Measurements from ENCODE around the gene C1orf50. TPM values are rescaled to one million over a fixed set of nuclear protein-coding genes. Genes with fewer than 3 reads are reported as not detected.
"Not testable (repeated sequence)": the region's sequence is repeated elsewhere in the genome, so short reads cannot be mapped to it uniquely, and the experiment has no call there.

The C1orf50 gene
- 1 to 10 TPM; 2.5 to 4.1 (median 3.1) TPM for polyA plus RNA-seq

DNA sequence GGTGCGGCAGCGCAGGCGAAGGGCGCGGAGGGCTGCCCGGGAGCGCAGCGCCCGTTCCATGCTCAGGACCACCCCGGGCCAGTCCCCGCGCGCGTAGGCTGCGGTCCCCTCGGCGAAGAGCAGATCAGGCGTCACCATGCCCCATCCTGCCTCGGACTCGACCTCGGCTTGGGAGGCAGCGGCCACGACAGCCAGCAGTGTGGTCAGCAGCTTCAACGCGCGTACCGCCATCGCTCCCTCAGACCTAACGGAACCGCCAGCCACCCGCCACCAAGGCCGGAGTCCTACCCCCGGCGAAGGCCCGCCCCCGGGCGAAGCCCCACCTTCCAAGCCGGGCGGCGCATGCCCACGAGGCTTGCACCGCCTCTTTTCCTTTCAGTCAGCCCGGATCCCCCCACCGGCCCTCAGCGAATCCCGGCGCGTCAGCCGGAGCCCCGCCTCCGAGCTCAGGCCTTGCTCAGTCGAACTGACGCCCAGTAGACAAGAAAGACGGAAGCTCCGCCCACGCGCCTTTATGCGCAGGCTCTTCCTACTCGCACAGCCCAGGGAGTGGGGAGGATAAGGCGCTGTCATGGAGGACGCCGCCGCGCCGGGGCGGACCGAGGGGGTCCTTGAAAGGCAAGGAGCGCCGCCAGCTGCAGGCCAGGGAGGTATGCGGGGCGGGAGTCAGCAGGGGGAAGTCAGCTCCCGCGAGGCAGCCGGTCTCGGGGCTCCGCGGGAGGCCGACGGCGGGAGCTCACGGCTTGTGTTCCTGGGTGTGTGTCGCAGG, at the start of gene C1orf50, which contains the start of gene P3H1:
C1orf50 (plus strand) TSS at position 509 of the 769 bp plus-strand sequence; CDS start at position 572, 63 bp downstream.
P3H1 (minus strand) TSS at position 288 of the 769 bp plus-strand sequence; CDS start at position 231, 57 bp downstream.
- 0 to 1% (median 0%) methylated on average over 65 to 82 of the region's 82 CpGs for WGBS, 3 donors
- peak within 1 kb of the TSS; percentile 52 for H3K27ac ChIP-seq (ENCODE audit: low read depth, low read length)

DNA sequence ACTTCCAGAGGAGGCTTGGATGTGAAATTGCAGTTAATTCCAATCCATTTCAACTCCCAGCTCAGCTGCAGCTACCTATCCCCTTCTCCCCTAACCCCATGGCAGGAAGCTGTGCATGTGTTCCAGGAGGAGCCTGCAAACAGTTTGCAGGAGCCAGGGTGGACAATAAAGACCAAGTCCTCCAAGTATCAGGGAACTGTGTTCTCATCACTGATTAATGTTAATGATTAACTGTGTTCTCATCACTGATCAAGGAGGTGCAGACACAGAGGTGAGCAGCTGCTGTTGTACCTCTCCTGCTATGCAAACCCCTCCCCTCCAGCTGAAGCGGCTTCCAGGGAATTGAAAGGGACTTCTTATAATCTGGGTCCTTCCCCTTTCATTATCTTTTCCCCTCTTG, 46.2 kb upstream of the C1orf50 start:
- H3K27ac ChIP-seq (ENCODE audit: low read depth, low read length), result no peak overlapping the region
- WGBS, 3 donors, result 88 to 98% (median 94%) methylated on average over 1 of the region's 1 CpG

DNA sequence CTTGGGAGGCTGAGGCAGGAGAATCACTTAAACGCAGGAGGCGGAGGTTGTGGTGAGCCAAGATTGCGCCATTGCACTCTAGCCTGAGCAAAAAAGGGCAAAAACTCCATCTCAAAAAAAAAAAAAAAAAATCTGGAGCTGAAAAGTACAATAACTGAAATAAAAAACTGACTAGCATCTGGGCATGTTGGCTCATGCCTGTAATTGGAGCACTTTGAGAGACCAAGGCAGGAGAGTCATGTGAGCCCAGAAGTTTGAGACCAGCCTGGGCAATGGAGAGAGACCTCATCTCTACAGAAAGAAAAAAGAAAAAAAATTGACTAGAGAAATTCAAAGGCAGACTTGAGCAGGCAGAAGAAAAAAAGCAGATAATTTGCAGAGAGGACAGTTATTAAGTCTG, 45.1 kb upstream of the C1orf50 start:
- 81 to 98% (median 96%) methylated on average over 3 of the region's 3 CpGs for WGBS, 3 donors
- no peak overlapping the region for H3K27ac ChIP-seq (ENCODE audit: low read depth, low read length)

DNA sequence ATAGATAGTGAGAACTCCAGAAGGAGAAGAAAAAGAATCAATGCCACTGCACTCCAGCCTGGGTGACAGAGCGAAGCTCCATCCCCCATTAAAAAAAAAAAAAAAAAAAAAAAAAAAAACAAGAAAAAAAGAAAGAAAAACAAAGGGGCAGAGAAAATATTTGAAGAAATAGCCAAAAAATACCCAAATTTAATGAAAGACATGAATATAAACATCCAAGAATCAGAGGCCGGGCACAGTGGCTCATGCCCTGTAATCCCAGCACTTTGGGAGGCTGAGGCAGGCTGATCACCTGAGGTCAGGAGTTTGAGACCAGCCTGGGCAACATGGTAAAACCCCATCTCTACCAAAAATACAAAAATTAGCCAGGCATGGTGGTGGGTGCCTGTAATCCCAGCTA, 44.6 kb upstream of the C1orf50 start:
- 90 to 100% (median 94%) methylated on average over 2 of the region's 2 CpGs for WGBS, 3 donors

DNA sequence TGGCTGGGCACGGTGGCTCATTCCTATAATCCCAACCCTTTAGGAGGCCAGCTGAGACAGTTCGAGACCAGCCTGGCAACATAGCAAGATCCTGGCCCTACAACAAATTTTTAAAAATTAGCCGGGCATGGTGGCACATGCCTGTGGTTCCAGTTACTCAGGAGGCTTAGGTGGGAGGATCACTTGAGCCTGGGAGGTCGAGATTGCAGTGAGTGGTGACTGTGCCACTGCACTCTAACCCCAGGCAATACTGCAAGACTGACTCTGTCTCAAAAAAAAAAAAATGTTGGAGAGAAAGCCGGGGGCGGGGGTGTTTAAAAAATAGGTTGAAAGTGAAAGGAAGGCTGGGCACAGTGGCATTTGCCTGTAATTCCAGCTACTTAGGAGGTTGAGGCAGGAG, 43.5 kb upstream of the C1orf50 start:
- H3K27ac ChIP-seq (ENCODE audit: low read depth, low read length), result no peak overlapping the region
- WGBS, 3 donors, result 84 to 89% (median 88%) methylated on average over 6 of the region's 6 CpGs

More for the DNA sequence above, 44.6 kb upstream of the C1orf50 start:
- H3K27ac ChIP-seq (ENCODE audit: low read depth, low read length), result not testable (repeated sequence)

DNA sequence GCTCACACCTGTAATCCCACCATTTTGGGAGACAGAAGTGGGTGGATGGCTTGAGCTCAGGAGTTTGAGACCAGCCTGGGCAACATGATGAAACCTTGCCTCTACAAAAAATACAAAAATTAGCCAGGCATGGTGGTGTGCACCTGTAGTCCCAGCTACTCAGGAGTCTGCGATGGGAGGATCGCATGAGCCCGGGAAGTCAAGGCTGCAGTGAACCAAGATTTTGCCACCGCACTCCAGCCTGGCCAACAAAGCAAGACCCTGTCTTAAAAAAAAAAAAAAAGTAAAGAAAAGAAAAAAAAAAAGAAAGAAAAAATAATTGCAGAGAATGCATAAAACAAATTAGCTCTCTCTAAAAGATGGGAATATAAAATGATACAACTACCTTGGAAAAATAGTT, 41.2 kb upstream of the C1orf50 start:
- 95 to 100% (median 95%) methylated on average over 4 of the region's 4 CpGs for WGBS, 3 donors

DNA sequence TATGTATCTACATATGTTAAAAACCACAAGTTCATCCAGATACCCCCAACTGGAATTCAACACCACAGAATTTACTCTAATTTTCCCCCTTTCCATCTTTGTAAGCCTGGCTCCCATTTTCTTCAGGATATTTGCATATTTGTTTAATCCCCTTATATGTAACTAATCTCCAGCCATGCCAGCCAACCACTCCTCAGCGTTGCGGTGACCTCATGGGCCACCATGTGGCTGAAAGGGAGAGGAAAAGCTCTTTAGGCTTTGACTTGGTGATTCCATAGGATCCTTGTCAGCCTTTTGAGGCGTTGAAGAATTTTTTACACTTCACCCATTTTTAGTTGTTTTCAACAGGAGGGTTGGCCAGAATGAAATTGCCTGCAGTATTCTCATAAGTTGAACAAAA, 37.0 kb upstream of the C1orf50 start:
- 90 to 93% (median 92%) methylated on average over 3 of the region's 3 CpGs for WGBS, 3 donors
- H3K27ac ChIP-seq (ENCODE audit: low read depth, low read length), result no peak overlapping the region

More for the DNA sequence above, 41.2 kb upstream of the C1orf50 start:
- not testable (repeated sequence) for H3K27ac ChIP-seq (ENCODE audit: low read depth, low read length)

DNA sequence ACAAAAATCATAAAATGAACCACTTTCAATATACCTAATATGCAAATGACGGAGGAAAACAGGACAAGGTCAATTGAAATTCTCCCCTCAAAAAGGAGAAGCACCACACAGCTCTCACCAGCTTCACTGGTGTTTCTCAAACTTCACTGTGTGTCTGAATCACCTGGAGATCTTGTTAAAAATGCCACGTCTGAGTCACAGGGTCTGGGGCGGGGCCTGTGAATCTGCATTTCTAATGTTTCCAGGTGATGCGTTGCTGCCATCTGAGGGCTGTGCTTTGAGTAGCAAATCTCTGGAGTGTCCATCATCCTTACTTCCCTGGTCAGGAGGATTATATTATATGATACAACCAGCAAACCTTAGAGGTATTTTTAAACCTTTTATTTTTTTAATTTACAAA, 36.1 kb upstream of the C1orf50 start:
- 65 to 73% (median 71%) methylated on average over 4 of the region's 4 CpGs for WGBS, 3 donors
- no peak overlapping the region for H3K27ac ChIP-seq (ENCODE audit: low read depth, low read length)

DNA sequence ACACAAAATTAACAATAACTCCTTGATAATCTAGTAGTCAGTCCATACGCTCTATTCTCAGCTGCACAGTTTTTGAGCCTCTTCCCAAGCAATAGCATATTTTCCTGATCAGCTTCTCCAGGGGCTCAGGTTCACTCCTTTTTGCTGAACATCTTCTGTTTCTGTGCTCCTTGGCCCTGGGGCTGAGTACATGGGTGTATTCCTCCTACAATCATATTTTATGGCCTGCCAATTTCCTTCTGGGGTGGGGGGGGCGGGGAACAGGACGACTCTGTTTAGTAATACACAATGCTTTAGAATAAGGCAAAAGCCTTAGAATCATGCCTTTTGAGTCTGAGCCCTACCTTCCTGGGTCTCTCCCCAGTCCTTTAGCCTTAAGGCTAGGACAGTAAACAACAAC, 35.5 kb upstream of the C1orf50 start:
- WGBS, 3 donors, result 70 to 80% (median 75%) methylated on average over 3 of the region's 3 CpGs
- H3K27ac ChIP-seq (ENCODE audit: low read depth, low read length), result no peak overlapping the region

DNA sequence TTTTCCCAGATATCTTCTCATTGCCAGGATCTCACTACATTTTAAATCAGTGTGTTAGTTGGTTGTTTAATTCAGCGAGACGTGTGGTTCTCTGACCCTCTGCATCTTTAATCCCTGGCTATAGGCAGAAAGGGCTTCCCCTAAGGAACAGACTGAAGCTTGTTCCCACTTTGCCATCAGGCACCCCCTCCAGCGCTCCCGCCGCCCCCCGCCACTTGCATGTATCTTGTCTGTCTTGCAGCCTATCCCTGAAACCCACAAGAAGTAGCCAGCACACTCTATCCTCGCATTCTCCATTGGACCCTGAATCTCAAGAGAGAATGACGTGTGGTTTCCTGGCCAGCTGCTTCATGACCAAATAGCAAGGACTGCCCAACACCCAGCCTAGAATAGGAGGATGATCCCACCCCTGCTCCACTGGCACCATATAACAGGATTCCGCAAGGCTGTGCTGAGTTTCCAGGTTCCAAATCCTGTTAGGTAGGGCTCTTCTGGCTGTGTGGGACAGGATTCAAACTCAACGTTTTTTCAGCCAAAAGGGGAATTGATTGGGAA, 34.8 kb upstream of the C1orf50 start:
- WGBS, 3 donors, result 69 to 84% (median 75%) methylated on average over 10 of the region's 10 CpGs
- no peak overlapping the region for H3K27ac ChIP-seq (ENCODE audit: low read depth, low read length)

DNA sequence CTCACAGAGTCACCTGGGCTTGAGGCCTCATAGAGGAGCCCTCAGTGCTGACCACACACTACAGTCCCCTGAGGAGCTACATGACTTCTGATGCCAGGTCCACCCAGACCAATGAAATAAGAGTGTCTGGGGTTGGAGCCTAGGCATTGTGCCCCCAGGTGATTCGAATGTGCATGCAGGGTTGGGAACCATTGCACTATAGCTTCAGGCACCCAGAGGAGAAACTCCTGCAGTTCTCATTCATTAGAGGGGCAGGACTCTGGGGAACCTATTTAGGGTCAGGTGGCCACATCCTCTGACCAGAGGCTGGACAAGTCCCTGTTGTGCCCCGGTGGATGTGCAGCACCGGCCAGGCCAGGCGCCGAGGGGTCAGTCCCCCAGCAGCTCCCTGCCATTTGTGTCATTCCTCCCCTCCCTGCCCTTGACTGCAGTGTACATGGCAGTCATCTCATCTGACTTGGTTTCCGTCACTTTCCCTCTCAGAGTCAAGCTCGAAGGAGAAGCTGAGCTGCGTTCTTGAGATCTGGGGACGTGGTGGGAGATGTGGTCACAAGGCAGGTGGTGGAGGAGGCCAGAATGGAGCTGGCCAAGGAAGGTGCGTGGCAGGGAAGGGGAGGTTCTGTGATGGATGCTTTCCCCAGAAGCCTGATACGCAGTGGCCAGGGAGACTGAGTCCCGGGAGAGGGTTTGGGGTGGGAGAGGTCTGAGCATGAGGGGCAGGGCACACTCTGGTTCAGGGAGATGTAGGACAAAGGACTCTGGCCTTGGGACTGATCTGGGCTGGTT, 33.4 kb upstream of the C1orf50 start:
- no peak overlapping the region for H3K27ac ChIP-seq (ENCODE audit: low read depth, low read length)
- WGBS, 3 donors, result 82 to 89% (median 87%) methylated on average over 12 of the region's 12 CpGs

DNA sequence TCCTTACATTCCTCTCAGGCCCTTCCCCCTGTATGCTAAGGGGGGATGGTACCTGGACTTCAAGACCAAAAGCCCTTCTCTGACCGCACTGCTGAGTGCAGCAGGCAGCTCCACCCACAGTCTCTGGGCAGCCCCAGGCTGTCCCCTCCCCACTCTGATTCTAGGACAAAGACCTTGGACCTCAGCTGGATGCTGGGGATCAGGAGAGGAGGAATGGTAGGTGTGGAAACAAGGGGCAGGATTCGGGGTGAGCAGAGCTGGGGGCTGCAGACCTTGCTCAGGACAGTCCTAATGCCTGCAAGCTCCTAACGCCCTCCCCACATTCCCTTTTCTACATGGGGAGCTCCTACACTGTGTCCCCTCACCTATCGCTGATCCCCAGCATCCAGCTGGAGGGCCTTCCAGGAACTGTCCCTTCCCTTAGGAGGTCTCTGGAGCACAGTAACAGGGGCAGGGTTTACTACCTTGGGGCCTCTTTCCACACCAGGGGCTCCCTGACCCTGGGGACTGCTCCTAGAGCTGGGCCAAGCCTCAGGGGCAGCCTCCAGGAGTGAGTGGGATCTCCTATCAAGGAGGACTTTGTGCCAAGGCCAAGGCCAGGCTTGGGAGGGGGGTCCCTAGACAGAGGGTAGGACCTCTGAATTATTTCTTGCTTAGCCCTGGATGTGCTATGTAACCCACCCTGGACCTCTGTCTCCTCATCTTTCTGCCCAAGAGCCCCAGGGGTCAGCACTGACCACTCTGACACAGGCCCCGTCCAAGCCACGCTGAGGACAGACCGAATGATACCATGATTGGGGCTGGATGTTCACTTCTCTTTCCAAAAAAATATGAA, 32.6 kb upstream of the C1orf50 start:
- 89 to 92% (median 92%) methylated on average over 7 of the region's 7 CpGs for WGBS, 3 donors

DNA sequence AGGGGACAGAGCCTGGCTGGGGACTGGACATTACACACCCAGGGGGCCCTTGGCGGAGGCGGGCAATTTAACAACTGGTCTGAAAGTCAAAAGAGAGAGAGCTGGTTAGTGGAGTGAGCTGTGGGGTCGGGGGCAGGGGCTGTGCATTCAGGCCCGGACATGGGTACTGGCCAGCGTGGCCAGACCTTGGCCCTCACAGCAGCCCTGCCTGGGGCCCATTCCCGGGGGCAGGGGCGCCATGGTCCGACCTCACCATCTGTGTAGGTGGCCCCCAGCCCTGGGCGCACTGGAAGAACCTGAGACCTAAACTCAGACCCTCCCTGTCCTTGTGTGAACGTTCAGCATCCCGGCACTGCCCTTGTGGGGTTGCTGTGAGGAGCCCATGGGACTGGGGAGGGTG, 32.0 kb upstream of the C1orf50 start:
- WGBS, 3 donors, result 88 to 92% (median 89%) methylated on average over 10 to 11 of the region's 11 CpGs
- no peak overlapping the region for H3K27ac ChIP-seq (ENCODE audit: low read depth, low read length)

More for the DNA sequence above, 32.6 kb upstream of the C1orf50 start:
- no peak overlapping the region for H3K27ac ChIP-seq (ENCODE audit: low read depth, low read length)

DNA sequence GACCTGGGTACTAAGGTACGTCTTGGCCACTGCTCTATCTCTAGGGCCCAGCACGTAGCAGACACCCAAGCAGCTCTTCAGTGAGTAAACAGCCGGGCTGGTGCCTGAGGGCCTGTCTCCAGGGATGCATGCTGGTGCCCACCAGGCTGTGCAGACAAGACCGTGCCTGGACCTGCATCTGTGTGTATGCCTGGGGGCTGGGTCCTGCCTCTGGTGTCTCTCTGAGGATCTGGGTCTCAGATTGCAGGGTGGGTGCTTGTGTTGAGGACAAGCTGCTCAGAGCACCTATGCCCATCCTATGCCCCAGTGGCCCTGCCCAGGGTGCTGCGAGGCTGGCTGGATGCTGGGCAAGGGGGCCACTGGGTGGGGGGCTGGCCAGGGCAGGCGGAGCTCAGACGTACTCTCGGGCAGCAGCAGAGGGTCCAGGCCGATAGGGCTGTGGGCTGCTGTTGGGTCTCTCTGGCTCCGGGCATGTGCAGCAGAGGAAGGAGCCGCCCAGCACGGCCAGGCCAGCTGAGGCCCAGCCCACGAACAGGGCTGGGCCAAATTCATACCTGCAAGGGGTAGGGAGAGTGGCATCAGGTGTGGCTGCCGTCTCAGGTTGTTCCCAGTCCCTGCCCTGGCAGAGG, 31.5 kb upstream of the C1orf50 start:
- WGBS, 3 donors, result 86 to 90% (median 89%) methylated on average over 13 to 14 of the region's 14 CpGs
- H3K27ac ChIP-seq (ENCODE audit: low read depth, low read length), result no peak overlapping the region

DNA sequence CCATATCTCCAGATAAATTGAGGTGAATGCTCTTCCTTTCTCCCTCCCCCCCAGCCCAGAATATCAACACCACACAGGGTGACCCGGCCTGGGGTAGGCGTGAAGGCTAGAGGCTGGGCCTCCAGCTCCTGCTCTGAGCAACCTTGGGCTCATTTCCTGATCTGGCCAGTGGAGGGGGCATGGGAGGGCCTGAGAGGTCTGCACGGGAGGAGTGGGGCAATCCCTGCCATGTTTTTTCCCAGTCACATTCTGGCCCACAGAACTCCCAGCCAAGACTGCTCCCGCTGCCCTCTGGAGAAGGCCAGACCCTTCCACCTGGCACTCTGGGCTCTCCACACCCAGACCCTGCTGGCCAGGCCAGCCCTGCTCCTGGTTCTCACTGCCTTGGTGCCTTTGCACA, 30.9 kb upstream of the C1orf50 start:
- WGBS, 3 donors, result 66 to 73% (median 71%) methylated on average over 4 of the region's 4 CpGs

DNA sequence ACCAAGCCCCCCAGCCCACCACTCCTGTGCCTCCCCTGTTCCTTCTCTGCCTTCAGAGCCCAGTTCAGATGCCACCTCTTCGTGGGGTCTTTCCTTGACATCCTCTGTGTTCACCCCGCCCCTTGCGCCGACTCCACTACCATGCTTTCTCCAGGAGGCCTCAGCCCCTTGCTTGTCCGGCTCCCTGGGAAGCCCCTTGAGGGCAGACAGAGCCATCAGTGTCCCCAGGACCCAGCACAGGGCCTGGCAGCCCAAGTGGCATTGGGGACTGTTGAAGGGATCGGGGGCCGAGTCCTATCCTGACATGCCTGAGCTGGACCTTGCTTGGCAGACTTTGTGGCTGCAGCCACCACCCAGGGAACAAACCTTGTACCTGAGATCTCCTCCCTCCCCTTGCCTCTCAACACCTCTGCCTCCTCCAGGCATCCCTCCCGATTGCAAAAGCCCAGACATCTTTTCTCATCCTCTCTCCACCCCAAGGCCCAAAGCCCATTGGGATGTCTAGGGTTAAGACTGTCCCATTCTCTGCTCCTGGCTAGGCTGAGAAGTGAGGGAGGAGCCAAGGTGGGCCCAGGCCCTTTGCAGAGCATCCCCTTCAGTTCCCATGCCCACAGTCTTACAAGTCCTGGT, 30.4 kb upstream of the C1orf50 start:
- 83 to 96% (median 95%) methylated on average over 5 to 8 of the region's 8 CpGs for WGBS, 3 donors
- H3K27ac ChIP-seq (ENCODE audit: low read depth, low read length), result no peak overlapping the region

More for the DNA sequence above, 30.9 kb upstream of the C1orf50 start:
- H3K27ac ChIP-seq (ENCODE audit: low read depth, low read length), result no peak overlapping the region

DNA sequence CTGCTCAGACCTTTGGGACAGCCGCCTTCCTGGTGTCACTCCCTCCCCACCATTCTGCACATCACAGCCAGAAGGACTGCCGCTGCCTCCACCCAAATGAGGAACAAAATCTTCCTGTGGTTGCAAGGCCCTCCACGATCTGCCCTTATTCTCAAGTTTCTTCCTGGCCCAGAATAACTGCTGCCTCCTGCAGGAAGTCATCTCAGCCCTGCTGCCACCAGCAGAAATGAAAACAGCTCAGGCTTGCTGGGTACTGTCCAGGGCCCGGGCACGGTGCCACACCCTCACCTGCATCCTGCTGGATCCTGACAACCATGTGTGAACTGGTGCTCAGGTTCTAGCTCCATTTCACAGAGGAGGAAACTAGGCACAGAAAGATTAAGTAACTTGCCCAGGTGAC, 29.8 kb upstream of the C1orf50 start:
- no peak overlapping the region for H3K27ac ChIP-seq (ENCODE audit: low read depth, low read length)
- 25 to 30% (median 26%) methylated on average over 4 to 5 of the region's 5 CpGs for WGBS, 3 donors
